ENCODE measurements around the gene SLC22A5. TPM values are rescaled to one million over a fixed set of nuclear protein-coding genes. Genes with fewer than 3 reads are reported as not detected.

SLC22A5 gene
- total and polyA plus RNA-seq, 2 experiments from 2014 or later: 14.7 to 20.8 TPM

- H3K4me1 ChIP-seq (ENCODE audit: insufficient read depth): peaks cover 12% of the 10 kb centered on the region
- peaks cover 60% of the 10 kb centered on the region for H3K79me2 ChIP-seq
- no peaks in the 10 kb centered on the region for H3K9me2 ChIP-seq (replicated peaks; ENCODE audit: insufficient read depth)
- no peak overlapping the region for H3K4me2 ChIP-seq
- H4K20me1 ChIP-seq (ENCODE audit: insufficient read depth, poor library complexity, severe bottlenecking): peaks cover 5% of the 10 kb centered on the region
- H3K36me3 ChIP-seq (replicated peaks; ENCODE audit: insufficient read depth, low read depth): no peaks in the 10 kb centered on the region
- H2AFZ ChIP-seq: no peak overlapping the region
- no peak overlapping the region for H3K4me3 ChIP-seq
- H3K27ac ChIP-seq: no peak overlapping the region
- no peaks in the 10 kb centered on the region for H3K9me3 ChIP-seq (ENCODE audit: low read depth)
- H3K27me3 ChIP-seq: no peaks in the 10 kb centered on the region
- TF ChIP-seq EZH2phosphoT487 (IDR thresholded peaks at IDR 0.05; ENCODE audit: low read depth, severe bottlenecking, unreplicated experiment): no peak
- no peak for TF ChIP-seq CTCF (IDR thresholded peaks at IDR 0.05; ENCODE audit: poor library complexity)
- no peak for TF ChIP-seq EZH2 (IDR thresholded peaks at IDR 0.05; ENCODE audit: borderline replicate concordance)
- DNase-seq (ENCODE audit: low spot score): no peak
- WGBS (ENCODE audit: low lambda C conversion rate, missing lambda C conversion rate): over 99% methylated on average over 15 of the region's 16 CpGs
Measured at GRCh38 chr5:132376694-132377641, 7.5 kb downstream of the SLC22A5 start.

GRCh38 chr5:132377738-132378137 is 8.2 kb downstream of the SLC22A5 start:
- Histone ChIP-seq H3K27ac (no peak overlapping the region), H2AFZ (no peak overlapping the region), H3K79me2 (peaks cover 53% of the 10 kb centered on the region), H4K20me1 (ENCODE audit: insufficient read depth, poor library complexity, severe bottlenecking) (peaks cover 3% of the 10 kb centered on the region), H3K27me3 (no peaks in the 10 kb centered on the region), H3K36me3 (replicated peaks; ENCODE audit: insufficient read depth, low read depth) (no peaks in the 10 kb centered on the region), H3K9me2 (replicated peaks; ENCODE audit: insufficient read depth) (no peaks in the 10 kb centered on the region), H3K4me2 (no peak overlapping the region), H3K4me3 (no peak overlapping the region), H3K9me3 (ENCODE audit: low read depth) (no peaks in the 10 kb centered on the region), H3K4me1 (ENCODE audit: insufficient read depth) (peaks cover 4% of the 10 kb centered on the region)
- DNase-seq (ENCODE audit: low spot score): no peak
- 69% methylated on average over 7 of the region's 7 CpGs for WGBS (ENCODE audit: low lambda C conversion rate, missing lambda C conversion rate)
- TF ChIP-seq CTCF (IDR thresholded peaks at IDR 0.05; ENCODE audit: poor library complexity) (no peak), EZH2phosphoT487 (IDR thresholded peaks at IDR 0.05; ENCODE audit: low read depth, severe bottlenecking, unreplicated experiment) (no peak), EZH2 (IDR thresholded peaks at IDR 0.05; ENCODE audit: borderline replicate concordance) (no peak)

- DNase-seq (ENCODE audit: low spot score): no peak
- Histone ChIP-seq H3K9me2 (replicated peaks; ENCODE audit: insufficient read depth) (no peaks in the 10 kb centered on the region), H3K27me3 (no peaks in the 10 kb centered on the region), H3K36me3 (replicated peaks; ENCODE audit: insufficient read depth, low read depth) (no peaks in the 10 kb centered on the region), H2AFZ (no peak overlapping the region), H3K9me3 (ENCODE audit: low read depth) (no peaks in the 10 kb centered on the region), H3K4me3 (no peak overlapping the region), H4K20me1 (ENCODE audit: insufficient read depth, poor library complexity, severe bottlenecking) (no peaks in the 10 kb centered on the region), H3K4me2 (no peak overlapping the region), H3K79me2 (peaks cover 44% of the 10 kb centered on the region), H3K27ac (no peak overlapping the region), H3K4me1 (ENCODE audit: insufficient read depth) (peaks cover 4% of the 10 kb centered on the region)
- 83% methylated on average over 3 of the region's 3 CpGs for WGBS (ENCODE audit: low lambda C conversion rate, missing lambda C conversion rate)
- no peak for TF ChIP-seq EZH2 (IDR thresholded peaks at IDR 0.05; ENCODE audit: borderline replicate concordance)
- TF ChIP-seq CTCF (IDR thresholded peaks at IDR 0.05; ENCODE audit: poor library complexity): no peak
- no peak for TF ChIP-seq EZH2phosphoT487 (IDR thresholded peaks at IDR 0.05; ENCODE audit: low read depth, severe bottlenecking, unreplicated experiment)
Measured at GRCh38 chr5:132378580-132378979, 9.1 kb downstream of the SLC22A5 start.

Data from hepatocyte (in vitro differentiated cells).